Activated CD8-positive, alpha-beta memory T cell treated with anti-CD3 and anti-CD28 coated beads for 48 hours (primary cell): ENCODE measurements around the gene NRG3.

Experiments
- DNase-seq, 3 experiments: peaks; one replicate each; pipeline ENCODE4 v3.0.0-alpha.2; 2020; ENCODE audit warnings: low read depth in 2 of 3, low spot score in 2 of 3

The NRG3 gene

DNA sequence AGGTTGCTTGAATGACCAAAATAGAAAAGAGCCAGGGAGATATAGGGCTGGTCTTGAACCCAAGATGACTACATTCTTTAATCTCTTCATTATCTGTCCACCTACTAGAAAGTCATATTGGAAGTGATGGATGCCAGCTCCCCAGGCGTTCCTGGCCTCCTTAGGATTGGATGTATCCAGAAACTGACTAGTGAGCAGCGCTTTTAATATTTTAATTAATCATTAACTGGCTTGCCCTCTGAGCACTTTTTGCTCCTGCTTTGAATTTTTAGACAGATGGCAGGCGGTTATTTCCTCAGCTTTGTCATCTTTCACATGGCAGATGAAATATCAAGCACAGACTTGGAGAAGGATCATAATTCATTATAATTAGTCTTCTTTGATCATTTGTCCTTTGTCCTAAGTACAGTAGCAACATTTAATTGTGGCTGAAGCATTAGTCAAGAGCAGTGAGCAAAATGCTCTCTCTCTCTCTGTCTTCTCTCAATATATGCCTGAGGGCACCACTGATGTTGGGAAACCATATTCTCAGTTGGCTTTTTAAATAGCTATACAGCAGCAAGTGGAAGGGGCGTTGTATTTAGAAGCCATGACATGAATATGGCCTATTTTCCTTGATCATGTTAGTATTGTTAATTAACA, 588.0 kb downstream of the NRG3 start:
- DNase-seq = no peak

DNA sequence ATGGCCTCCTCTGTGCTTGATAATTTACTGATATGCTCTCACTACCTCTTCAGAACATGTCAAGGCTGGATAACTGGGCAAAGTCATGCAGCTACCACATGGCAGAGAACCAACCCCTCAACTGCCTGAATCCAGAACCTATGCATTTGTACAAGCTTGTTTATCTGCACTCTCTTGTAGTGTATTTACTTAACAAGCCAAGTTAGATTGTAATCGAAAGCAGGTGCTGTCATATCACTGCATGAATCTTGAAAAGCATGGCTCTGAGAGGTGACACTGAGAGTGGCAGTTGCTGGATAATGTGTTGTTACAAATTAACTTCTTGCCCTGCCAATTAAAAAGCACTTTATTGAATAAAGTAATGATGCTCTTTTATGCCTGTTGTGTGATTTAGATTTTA, 588.6 kb downstream of the NRG3 start:
- no peak for DNase-seq

DNA sequence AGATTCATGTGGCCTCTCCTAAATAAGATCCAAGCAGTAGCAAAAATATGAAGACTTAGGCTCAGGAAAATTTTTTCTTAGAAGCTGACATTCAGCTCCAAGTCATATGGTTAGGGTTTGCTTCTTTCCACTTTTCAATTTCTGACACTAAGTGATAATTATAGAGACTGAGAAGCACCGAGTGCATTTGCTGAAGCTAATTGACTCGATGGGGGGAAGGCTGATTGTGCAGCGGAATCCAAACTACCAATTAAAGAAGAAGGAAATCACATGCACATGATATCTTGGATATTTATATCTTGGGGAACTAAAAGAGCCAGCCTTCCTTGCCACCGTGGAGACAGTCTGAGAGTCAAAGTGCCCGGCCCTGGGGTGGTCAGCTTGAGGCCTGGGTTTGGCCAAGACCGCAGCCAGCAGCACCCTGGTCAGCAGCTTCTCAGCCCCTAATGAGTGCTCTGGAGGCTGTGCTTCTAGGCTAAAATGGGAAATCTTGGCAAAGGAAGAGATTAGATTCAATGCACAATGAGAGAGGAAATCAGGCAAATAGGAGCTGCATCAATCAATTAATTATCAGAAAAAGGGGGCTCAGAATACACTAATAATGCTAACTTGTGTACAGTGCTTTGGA, 589.3 kb downstream of the NRG3 start:
- no peak for DNase-seq

DNA sequence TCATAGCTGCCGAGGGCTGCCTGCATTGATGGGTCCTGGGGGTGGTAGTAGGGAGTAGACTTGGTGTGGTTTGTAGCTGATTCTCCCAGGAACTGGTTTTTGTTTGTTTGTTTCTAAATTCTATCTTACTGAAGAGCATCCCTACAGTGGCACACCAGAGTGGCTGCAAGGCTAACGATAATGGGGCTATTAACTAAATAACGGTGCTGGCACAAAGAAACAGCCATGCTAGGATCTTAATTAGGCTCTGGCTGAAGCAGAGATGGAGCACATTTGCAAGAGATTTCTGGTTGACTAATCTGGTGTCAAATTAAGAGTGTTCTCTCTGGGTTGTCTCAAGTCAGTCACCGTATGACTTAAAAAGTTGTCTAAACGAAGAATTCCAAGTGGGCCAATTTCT, 590.0 kb downstream of the NRG3 start:
- no peak for DNase-seq

DNA sequence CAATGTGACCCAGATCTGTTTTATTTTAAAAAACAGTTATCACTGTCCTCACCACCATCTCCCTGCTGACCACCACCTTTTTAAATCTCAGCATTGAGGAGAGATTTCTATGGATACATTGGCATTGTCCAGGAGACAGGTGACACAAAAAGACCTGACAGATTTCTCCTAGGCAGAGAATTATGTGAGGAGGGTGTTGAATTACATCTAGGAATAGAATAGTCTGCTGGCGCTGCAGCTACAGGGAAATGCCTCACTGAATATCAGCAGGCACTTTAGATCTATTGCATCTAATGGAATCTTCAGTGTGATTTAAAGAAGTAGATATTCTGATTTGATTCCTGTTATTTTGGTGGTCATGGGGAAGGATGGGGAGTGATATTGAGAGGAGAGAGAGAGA, 593.5 kb downstream of the NRG3 start:
- DNase-seq = no peak

DNA sequence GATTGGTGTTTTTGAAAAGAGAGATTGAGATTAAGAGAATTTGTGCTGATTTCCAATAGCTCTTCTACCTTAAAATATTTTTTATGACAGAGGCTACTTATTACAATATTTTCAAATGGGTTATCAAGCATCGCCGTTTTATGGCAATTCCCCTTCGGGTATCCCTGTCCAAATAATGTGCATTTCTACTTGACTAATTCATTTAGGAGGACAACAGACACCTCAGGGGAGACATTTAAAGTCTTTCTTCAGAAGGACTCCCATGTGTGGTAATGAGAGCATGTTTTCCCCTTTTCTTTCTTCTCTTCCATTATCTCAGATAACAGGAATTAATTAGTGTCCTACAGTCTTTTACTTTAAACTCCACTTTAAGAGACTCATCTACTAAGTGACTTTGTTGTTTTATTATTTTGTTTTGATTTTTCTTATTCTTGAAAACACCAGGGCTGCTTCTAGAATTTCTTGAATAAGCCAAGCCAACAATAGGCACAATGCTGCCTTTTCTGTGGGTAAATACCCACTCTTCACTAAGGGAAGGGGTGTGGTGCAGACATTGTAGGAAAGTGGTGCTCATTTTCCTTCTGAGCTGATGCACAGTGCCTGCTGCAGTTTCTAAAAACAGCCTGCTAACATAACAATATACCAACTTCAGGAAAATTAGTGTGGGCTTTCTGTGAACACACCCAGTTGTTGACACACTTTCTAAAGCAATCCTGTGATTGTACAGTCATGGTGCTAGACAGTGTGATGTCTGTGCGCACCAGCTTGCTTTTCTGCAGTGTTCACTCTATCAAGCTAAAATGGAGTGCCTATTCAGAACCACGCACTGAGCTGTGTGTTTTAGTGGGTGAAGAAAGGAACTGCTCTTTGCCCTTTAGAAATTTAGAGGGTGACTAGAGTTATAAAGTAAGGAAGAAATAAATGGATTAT, 597.7 kb downstream of the NRG3 start:
- DNase-seq = no peak

DNA sequence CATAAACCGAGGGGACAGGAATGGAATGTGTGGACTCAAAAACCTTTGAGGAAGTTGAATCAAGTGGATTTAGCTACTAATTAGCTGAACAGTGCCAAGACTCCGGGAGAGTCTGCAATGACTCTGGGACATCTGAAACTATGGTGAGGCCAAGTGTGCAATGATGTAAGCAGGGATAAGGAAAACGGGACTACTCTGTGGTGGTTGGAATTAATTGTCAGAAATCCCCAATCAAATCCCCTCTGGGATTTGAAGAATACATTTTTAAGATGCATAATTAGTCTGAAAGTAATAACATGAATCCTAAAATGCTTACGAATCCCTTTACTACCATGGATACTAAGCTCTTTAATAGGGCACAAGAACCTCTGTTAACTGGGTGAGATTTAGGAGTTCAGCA, 602.8 kb downstream of the NRG3 start:
- no peak for DNase-seq

DNA sequence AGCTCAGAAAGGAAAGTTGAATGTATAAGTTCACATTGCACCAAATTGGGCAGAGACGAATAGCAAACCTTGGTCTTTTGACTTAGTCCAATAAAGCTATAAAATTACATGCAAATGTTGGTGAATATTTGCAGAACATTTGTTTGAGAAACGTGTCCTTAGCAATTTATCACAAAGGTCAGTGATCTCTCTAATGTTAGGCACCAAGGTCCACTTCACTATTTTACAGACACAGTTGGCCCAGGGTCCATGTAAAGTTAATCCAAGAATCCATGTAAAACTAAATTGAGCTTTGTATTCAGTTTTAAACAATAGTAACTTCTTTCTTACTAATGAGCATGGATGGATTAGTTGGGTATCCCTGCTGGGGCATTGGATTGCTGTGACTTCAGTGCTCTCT, 617.7 kb downstream of the NRG3 start:
- DNase-seq = no peak

DNA sequence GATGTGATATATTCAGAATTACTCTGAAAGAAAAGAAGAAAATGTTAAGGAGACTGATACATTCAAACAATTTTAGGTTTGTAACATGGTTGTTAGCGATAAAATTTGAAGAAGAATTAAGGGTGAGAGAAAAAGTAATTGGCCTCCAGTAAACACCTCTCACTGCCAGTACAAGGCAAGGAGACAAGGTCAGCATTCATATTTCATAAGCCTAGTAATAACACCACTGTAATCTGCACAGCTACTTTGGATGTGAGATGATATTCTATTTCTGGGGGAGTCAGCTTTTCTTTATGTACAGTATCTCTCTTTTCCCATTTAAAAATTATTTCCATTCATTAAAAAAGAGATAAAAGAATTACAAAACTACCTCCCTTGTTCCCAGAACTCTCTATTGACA, 621.1 kb downstream of the NRG3 start:
- no peak for DNase-seq

DNA sequence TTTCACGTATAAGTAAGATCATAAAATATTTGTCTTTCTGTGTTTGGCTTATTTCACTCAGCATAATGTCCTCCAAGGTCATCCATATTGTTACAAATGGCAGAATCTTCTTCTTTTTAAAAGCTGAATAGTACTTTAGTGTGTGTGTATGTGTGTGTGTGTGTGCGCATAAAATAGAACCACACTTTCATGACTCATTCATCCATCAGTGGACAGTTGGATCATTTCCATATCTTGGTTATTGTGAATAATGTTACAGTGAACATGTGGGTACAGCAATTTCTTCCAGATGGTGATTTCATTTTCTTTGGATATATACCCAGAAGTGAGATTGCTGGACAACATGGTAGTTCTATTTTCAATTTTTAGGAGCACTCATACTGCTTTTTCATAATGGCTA, 622.4 kb downstream of the NRG3 start:
- DNase-seq = no peak

DNA sequence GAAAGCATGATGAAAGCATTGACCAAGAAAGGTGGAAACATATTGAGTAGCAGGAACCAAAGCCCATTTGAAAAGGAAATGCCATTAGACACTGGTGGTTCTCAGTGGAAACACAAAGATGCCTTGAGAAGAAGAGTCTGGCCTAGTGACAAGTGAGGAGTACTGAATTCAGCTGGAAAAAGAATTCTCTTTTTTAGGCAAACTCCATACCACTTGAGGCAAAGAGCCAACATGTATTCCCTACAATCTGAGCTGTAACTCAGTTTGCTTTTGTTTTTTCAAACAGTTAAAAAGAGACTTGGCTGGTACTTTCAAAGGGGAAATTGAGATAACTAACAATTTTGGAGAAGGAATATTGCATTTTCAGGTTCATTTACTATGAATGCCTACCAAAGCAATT, 624.0 kb downstream of the NRG3 start:
- no peak for DNase-seq

DNA sequence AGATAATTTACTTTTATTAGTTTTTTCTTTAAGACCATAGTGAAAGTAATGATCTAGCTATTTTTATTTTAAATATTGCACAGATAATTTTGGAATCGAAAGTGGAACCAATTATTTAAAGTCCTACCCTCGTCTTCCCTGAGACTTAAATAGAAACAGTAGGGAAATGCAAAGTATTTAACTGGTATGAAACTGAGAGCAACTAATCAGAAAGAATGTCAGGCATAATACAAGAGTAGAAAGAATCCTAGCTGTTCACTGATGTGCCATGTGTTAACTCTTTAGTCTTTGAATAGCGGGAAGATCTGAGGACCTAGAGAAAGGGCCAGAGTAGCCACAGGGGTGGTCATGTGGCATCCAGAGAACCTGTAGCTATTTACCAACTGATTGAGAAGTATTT, 630.0 kb downstream of the NRG3 start:
- no peak for DNase-seq

DNA sequence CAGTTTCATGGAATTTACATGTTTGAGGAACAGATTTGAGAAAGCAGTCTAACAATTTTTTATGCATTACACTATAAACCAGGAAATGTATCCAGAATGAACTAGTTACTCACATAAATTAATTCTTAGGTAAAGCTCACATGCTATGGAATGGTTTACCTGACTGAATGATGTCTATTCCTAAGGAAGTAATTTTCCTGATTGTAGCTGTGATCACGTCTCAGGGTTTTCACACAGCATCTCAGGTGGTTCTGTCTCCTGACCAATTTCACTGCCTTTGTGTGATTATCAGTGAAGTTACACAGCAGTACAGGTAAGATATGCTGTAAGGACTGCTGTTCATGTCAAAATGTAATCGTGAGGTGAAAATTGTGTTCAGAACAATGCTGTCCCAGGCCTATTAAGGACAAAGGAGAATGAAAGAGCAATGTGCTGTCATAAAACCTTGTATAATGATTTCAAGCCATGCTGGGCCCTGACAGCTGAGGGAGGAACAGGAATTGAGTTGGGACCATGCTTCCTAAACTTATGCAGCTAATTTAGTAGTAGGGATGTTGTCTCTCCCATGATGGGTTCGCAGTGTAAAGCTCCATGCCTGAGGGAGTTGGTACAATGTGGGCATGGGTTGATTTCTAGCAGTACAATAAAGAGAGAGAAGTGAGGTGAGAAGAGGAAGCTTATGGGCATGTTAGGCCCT, 631.8 kb downstream of the NRG3 start:
- DNase-seq = no peak

DNA sequence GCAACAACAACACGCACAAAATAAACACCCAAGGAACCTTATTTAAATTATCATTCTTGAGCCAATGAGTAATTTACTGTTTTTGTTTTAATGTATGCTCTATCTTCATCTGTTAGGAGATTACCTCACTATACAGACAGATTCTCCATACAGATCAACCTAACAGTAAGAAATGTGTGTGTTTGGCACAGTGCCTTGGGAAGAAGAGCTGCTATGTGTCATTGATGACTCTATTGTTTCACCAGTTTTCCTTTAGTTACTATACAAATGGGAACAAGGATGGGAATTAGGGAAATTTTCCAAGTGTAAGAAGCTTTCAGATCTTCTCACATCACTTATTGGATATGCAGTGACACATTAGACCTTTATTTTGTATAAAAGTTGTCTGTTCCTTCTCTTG, 640.3 kb downstream of the NRG3 start:
- DNase-seq = no peak

DNA sequence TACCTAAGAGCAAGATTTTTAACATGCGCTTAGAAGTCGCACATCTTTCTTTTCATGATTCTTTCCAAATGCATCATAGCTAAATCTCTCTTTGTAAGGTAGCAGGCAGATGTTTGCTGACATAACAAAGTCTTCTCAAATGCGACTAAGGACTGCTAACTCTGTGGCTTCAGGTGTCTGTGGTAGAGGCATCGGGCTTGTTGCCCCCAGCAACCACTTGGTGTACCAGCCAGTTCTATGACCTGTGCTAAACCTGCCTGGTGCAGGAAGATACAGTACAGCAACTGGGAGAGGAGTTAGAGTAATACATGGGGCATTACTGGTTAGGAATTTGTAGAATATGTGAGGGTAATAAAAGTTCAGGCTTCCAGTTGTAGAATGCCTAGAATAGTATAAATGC, 654.1 kb downstream of the NRG3 start:
- DNase-seq = no peak

DNA sequence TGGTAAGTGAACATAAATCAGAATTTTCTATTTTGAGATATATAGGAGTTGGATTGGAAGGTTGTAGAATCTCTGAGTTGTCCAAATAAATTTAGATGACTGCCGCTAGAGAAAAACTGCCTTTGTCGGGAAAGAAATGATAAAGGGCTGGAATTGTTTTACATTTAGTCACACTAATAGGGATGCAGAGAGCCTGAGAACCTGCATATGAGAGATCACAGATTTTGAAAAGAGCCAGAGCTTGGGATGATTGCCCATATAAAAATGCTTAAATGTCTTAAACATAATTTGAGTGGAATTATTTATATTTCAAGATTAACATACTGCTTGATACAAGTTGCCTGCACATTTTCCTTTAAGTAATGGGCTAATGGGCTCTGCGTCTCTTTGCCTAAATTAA, 660.5 kb downstream of the NRG3 start:
- no peak for DNase-seq

DNA sequence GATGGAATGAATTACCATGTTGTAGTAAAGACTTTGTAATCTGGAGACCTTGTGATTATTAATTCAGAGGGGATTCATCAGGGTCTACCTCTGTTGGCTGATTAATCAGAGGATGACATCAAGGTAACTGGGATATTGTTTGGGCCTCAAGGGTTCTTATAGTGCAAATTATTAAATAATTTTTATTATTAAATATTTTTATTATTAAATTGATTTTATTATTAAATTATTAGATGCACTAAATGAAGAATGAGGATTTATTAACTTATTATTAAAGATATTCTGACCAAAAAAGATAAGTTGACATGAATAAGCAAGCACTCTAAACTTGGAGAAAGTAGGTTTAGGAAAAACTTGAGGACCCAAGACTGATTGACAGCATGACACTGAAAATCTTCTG, 661.7 kb downstream of the NRG3 start:
- no peak for DNase-seq

DNA sequence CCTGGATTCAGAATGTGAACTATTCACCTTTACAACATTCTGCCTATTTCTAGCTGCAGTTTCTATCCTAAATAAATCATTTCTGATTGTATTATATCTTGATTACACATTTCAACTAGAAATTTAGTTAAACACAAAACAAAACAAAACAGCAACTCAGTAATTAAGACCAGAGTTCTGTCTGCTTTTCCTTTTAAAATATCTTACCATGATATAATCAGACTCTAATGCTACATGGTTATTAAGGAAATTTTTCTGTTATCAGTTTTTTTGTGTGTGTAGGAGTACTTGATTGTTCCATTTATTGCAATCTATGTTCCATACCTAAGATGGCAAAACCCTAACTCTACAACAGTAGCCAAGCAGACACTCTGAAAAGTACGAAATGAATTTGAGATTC, 663.3 kb downstream of the NRG3 start:
- no peak for DNase-seq

DNA sequence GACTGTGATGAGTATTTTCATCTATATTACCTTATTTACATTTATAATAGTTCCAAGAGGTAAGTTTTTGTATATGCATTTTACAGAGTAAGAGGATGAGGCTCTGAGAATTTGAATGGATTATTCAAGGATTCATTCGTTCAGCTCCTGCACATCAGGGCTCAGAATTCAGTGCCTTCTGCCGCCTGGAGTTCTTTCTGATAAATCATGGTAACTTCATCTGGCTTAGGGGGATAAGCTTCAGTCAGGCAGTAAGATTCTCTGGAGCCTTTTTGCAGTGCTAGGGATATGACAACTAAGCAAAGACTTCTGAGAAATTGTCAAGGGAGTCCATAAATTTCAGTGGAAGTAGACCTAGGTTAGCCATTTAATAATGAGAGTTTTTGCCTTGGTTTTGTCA, 668.6 kb downstream of the NRG3 start:
- DNase-seq = no peak

DNA sequence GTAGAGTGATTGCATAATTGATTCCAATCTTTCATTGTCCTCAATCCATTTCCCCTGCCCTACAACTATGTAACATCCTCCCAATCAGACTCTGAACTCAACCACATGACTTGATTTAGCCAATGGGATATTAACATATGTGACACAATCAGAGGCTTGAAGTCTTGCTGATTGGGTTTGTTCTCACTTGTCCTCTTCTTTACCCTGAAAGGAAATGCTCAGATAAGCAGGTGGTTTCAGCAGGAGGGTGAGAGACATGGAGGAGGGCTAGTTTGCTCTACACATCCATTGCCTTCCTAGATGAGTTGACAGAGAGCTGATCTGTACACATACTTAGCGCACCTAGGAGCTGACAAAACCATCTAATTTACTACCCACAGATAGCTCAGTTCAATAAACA, 669.4 kb downstream of the NRG3 start:
- DNase-seq = no peak

DNA sequence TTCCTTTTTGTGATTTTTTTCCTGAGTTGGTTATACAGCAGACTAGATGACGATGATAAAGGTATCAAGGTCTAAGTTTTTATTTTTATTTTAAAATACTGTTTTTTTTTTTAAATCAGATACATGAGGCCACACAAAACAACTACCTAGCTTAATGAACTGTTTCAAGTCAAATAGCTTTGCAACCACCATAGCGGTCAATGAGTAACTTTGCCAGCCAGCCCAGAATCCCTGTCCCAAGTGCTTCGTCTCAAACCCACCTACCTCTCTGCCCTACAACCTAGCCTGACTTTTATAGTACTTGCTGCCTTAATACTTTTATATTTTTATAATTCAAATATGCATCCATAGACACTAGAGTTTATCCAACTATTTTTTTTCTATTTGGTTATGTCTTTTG, 676.5 kb downstream of the NRG3 start:
- no peak for DNase-seq

DNA sequence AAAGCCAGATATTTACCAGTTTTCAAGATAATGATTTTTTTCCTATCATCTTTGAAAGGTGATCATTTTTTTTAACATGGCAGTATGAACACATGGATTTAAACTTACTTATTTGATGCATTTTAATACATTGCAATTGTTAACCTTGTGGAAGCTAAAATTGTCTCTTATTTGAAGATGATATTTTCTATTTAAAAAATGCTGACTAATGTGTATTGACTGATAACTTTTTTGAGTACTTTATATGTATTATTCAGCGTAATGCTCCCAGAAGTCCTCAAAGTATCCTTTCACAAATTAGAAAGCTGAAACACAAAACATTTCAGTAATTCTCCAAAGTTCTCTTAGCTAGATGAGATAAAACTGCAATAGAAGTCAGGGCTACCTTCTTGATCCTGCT, 677.3 kb downstream of the NRG3 start:
- DNase-seq = no peak
